ENCODE measurements around the gene USP44.

DNA sequence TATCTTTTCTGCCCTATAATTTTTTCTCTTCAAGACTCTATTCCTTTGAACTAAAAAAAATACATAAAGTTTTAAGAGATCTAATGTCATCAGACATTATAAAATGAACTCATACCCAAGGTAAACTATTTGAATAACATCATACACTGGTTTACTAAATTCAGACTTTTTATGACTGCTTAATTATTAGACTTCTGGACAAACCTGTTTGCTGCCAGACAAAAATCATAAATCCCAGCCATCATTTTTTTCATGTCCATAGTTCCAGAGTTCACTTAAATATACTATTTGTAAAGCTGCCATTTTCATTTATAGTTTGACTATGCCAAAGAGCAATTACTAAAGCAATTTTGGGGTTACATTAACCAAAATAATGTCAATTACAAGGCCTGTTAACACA, 34.0 kb downstream of the USP44 start:
- TF ChIP-seq CTCF (IDR thresholded peaks at IDR 0.05; ENCODE audit: insufficient read depth, low read length, poor library complexity, severe bottlenecking) (no peak), EZH2phosphoT487 (conservative IDR thresholded peaks at IDR 0.05; ENCODE audit: low read length) (no peak)

Data from SU-DHL-6 (cell line).